ENCODE data around the gene CLMN. TPM values are rescaled to one million over a fixed set of nuclear protein-coding genes. Genes with fewer than 3 reads are reported as not detected.

Gene CLMN
- total RNA-seq, 3 donors from 2014 or later (not counting 1 experiment from before 2014, with no cell fraction given) = 0.80 to 2.0 (median 1.8) TPM

DNA sequence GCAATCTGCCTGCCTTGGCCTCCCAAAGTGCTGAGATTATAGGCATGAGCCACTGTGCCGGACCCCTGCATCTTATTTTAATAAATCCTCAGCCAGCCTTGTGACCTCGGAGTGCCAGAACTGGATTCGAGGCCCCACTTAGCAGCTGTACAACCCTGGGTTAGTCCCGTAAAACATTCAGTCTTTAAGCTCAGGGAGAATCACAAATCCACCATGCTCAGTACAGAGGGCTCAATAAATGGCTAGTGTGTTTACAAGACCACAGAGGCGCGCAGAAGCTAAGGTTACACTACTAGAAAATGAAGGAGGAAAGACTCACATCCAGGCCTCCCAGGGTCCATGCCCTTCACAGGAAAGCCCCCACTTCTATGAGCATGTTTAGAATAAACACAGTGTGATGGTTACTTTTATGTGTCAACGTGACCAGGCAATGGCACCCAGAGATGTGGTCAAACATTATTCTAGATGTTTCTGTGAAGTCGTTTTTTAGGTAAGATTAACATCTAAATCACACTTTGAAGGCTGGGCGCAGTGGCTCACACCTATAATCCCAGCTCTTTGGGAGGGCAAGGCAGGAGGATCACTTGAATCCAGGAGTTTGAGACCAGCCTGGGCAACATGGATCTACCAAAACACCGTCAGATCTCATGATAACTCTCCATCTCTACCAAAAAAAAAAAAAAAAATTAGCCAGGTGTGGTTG, 55.3 kb downstream of the CLMN start:
- WGBS (ENCODE audit: insufficient coverage) = 80% methylated on average over 10 of the region's 10 CpGs
- intact Hi-C loops (cut with micrococcal nuclease) = no loop called here
- H3K36me3 Mint-ChIP-seq = no peaks in the 10 kb centered on the region
- no peak overlapping the region for H3K4me3 ChIP-seq (ENCODE audit: low read length)
- H3K36me3 ChIP-seq (ENCODE audit: control insufficient read depth, insufficient read depth, low read length) = no peaks in the 10 kb centered on the region
- H3K4me3 Mint-ChIP-seq = no peak overlapping the region
- no peak for DNase-seq
- no peaks in the 10 kb centered on the region for H3K9me3 ChIP-seq (ENCODE audit: control insufficient read depth, insufficient read depth, low read length)
- H3K27ac Mint-ChIP-seq = no peak overlapping the region
- TF ChIP-seq, protein P1, sequence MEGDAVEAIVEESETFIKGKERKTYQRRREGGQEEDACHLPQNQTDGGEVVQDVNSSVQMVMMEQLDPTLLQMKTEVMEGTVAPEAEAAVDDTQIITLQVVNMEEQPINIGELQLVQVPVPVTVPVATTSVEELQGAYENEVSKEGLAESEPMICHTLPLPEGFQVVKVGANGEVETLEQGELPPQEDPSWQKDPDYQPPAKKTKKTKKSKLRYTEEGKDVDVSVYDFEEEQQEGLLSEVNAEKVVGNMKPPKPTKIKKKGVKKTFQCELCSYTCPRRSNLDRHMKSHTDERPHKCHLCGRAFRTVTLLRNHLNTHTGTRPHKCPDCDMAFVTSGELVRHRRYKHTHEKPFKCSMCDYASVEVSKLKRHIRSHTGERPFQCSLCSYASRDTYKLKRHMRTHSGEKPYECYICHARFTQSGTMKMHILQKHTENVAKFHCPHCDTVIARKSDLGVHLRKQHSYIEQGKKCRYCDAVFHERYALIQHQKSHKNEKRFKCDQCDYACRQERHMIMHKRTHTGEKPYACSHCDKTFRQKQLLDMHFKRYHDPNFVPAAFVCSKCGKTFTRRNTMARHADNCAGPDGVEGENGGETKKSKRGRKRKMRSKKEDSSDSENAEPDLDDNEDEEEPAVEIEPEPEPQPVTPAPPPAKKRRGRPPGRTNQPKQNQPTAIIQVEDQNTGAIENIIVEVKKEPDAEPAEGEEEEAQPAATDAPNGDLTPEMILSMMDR (IDR thresholded peaks at IDR 0.05) = no peak
- H3K27ac ChIP-seq (ENCODE audit: low read length) = no peak overlapping the region
- H3K27me3 ChIP-seq (ENCODE audit: control insufficient read depth, insufficient read depth, low read length) = no peaks in the 10 kb centered on the region
- H3K4me1 Mint-ChIP-seq = peaks cover 10 to 12% of the 10 kb centered on the region in 2 donors
- peaks cover 4 to 12% of the 10 kb centered on the region in 2 donors for H3K27me3 Mint-ChIP-seq (ENCODE audit: low read depth in 2 of 2)
- peaks cover 7% of the 10 kb centered on the region for H3K4me1 ChIP-seq (ENCODE audit: control insufficient read depth, insufficient read depth, low read length)
- no peak for ATAC-seq
- H3K9me3 Mint-ChIP-seq = no peaks in the 10 kb centered on the region

DNA sequence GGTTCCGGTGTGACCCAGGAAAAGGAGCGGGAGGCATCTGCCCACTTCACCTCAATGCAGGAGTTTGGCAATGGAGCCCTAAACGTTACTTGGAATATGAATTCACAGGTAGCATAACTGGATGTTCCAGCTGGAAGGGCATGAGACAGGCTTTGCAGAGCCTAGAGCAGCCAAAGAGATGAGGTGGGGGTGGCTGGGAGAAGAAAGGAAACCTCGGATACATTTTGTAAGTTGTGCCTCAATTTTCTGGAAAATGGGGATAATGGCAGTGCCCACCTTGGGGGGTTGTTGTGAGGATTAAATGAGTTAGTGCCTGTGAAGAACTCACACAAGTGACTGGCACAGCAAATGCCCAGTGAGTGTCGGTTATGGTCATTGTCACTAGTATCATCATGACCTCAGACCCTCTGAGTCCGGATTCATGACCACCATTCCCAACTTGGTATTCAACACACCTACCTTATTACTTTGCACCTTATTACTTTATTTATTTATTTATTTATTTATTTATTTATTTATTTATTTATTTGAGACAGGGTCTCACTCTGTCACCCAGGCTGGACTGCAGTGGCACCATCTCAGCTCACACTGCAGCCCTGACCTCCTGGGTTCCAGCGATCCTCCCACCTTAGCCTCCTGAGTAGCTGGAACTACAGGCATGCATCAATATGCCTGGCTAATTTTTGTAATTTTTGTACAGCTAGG, 56.0 kb downstream of the CLMN start:
- TF ChIP-seq, protein P1 (IDR thresholded peaks at IDR 0.05) = no peak
- H3K27ac ChIP-seq (ENCODE audit: low read length) = no peak overlapping the region
- H3K27me3 ChIP-seq (ENCODE audit: control insufficient read depth, insufficient read depth, low read length) = no peaks in the 10 kb centered on the region
- intact Hi-C loops (cut with micrococcal nuclease) = no loop called here
- ATAC-seq = no peak
- 91% methylated on average over 6 of the region's 7 CpGs for WGBS (ENCODE audit: insufficient coverage)
- Mint-ChIP-seq H3K4me1 (peaks cover 10 to 12% of the 10 kb centered on the region in 2 donors), H3K9me3 (no peaks in the 10 kb centered on the region), H3K27ac (no peak overlapping the region), H3K4me3 (no peak overlapping the region), H3K36me3 (no peaks in the 10 kb centered on the region), H3K27me3 (ENCODE audit: low read depth in 2 of 2) (peaks cover 4 to 12% of the 10 kb centered on the region in 2 donors)
- DNase-seq = no peak
- H3K9me3 ChIP-seq (ENCODE audit: control insufficient read depth, insufficient read depth, low read length) = no peaks in the 10 kb centered on the region
- peaks cover 7% of the 10 kb centered on the region for H3K4me1 ChIP-seq (ENCODE audit: control insufficient read depth, insufficient read depth, low read length)
- H3K36me3 ChIP-seq (ENCODE audit: control insufficient read depth, insufficient read depth, low read length) = no peaks in the 10 kb centered on the region
- H3K4me3 ChIP-seq (ENCODE audit: low read length) = no peak overlapping the region

DNA sequence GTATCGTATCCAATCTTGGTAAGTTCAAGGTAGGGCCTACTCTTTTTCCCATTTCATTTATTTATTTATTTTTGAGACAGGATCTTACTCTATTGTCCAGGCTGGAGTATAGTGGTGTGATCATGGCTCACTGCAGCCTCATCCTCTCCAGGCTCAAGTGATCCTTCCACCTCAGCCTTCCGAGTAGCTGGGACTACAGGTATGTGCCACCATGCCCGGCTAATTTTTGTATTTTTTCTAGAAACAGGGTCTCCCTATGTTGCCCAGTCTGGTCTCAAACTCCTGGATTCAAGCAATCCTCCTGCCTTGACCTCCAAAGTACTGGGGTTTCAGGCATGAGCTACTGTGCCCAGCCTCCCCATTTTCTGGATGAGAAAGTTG, 57.2 kb downstream of the CLMN start:
- H3K4me3 ChIP-seq (ENCODE audit: low read length) = no peak overlapping the region
- Mint-ChIP-seq H3K27me3 (ENCODE audit: low read depth in 2 of 2) (peaks cover 4 to 12% of the 10 kb centered on the region in 2 donors), H3K9me3 (no peaks in the 10 kb centered on the region), H3K27ac (no peak overlapping the region), H3K4me3 (no peak overlapping the region), H3K4me1 (peaks cover 8 to 11% of the 10 kb centered on the region in 2 donors), H3K36me3 (no peaks in the 10 kb centered on the region)
- H3K9me3 ChIP-seq (ENCODE audit: control insufficient read depth, insufficient read depth, low read length) = no peaks in the 10 kb centered on the region
- intact Hi-C loops (cut with micrococcal nuclease) = no loop called here
- no peak overlapping the region for H3K27ac ChIP-seq (ENCODE audit: low read length)
- peaks cover 7% of the 10 kb centered on the region for H3K4me1 ChIP-seq (ENCODE audit: control insufficient read depth, insufficient read depth, low read length)
- TF ChIP-seq, protein P1 (IDR thresholded peaks at IDR 0.05) = no peak
- no peaks in the 10 kb centered on the region for H3K36me3 ChIP-seq (ENCODE audit: control insufficient read depth, insufficient read depth, low read length)
- DNase-seq (no peak), ATAC-seq (no peak)
- WGBS (ENCODE audit: insufficient coverage) = 84% methylated on average over 3 of the region's 3 CpGs
- no peaks in the 10 kb centered on the region for H3K27me3 ChIP-seq (ENCODE audit: control insufficient read depth, insufficient read depth, low read length)

Data from natural killer cell (primary cell).